H1 (cell line): Measurements from ENCODE around the gene RAB3B. TPM values are rescaled to one million over a fixed set of nuclear protein-coding genes. Genes with fewer than 3 reads are reported as not detected.

Experiments
- CTCF ChIA-PET: fragments of 300-600 bp; sonication (Branson Sonifier 250); formaldehyde crosslinking; loops from one replicate; lab custom pipeline; 2021; ENCODE audit not compliant: partially characterized antibody; lab: Charles Lee
- POLR2A ChIA-PET: fragments of 300-600 bp; sonication (Branson Sonifier 250); formaldehyde crosslinking; loops from one replicate; lab custom pipeline; 2021; ENCODE audit warnings: inconsistent platforms; ENCODE audit not compliant: partially characterized antibody; lab: Charles Lee
- DNase-seq, 2 experiments: peaks; one replicate each; pipeline versions ENCODE4 v3.0.0 to v3.0.0-alpha.2; 2010 to 2022; ENCODE audit warnings: low spot score in 2 of 2, low read depth in 1 of 2, mixed read lengths in 1 of 2
- FAIRE-seq: peaks from 2 replicates; lab custom pipeline; 2011; peaks lifted over from hg19 to GRCh38; lab: Jason Lieb, UNC
- H2AFZ ChIP-seq: 2 replicates; pipeline ENCODE4 v1.8.1; 2012; ENCODE audit warnings: low read length, inconsistent platforms
- H2AK5ac ChIP-seq: 2 replicates; pipeline ENCODE4 v1.6.1; 2013; ENCODE audit warnings: low read depth, low read length
- H2BK120ac ChIP-seq: replicated peaks from 2 replicates; pipeline ENCODE3; 2013; ENCODE audit warnings: low read depth, low read length, inconsistent platforms
- H2BK12ac ChIP-seq: 2 replicates; pipeline ENCODE4 v1.6.1; 2013; ENCODE audit warnings: low read depth, low read length
- H2BK15ac ChIP-seq: 2 replicates; pipeline ENCODE4 v1.6.1; 2013; ENCODE audit warnings: low read length
- H2BK20ac ChIP-seq: 2 replicates; pipeline ENCODE4 v1.6.1; 2013; ENCODE audit warnings: low read length
- H2BK5ac ChIP-seq: 2 replicates; pipeline ENCODE4 v1.6.1; 2013; ENCODE audit warnings: low read depth, low read length
- H3K14ac ChIP-seq: 2 replicates; pipeline ENCODE4 v1.6.1; 2013; ENCODE audit warnings: inconsistent platforms; ENCODE audit not compliant: insufficient read length
- H3K18ac ChIP-seq: 2 replicates; pipeline ENCODE4 v1.6.1; 2013; ENCODE audit warnings: low read length; ENCODE audit errors: extremely low read depth
- H3K23ac ChIP-seq: 2 replicates; pipeline ENCODE4 v1.6.1; 2013; ENCODE audit warnings: inconsistent platforms; ENCODE audit not compliant: insufficient read length
- H3K23me2 ChIP-seq: 2 replicates; pipeline ENCODE4 v1.6.1; 2013; ENCODE audit warnings: low read depth, low read length
- H3K27ac ChIP-seq: 2 replicates; pipeline ENCODE4 v1.6.1; 2011; ENCODE audit warnings: low read depth, low read length, inconsistent platforms
- H3K27me3 ChIP-seq, 4 experiments: replicated peaks in 1 of 4; 1 replicate in 1 of 4; 2 replicates in 3 of 4; pipeline versions ENCODE4 v1.6.1 to v1.8.1; 2011 to 2013; ENCODE audit warnings: low read length in 3 of 4, mild to moderate bottlenecking in 3 of 4, inconsistent platforms in 2 of 4, mixed read lengths in 2 of 4, moderate library complexity in 1 of 4; ENCODE audit not compliant: control insufficient read depth in 3 of 4, insufficient read depth in 3 of 4; ENCODE audit errors: extremely low read depth in 1 of 4
- H3K36me3 ChIP-seq, 4 experiments: 2 replicates each; pipeline versions ENCODE4 v1.6.1 to v1.8.1; 2011 to 2013; ENCODE audit warnings: mild to moderate bottlenecking in 4 of 4, low read length in 3 of 4, moderate library complexity in 2 of 4, control low read depth in 1 of 4, inconsistent platforms in 1 of 4; ENCODE audit not compliant: insufficient read depth in 4 of 4, control insufficient read depth in 2 of 4
- H3K4ac ChIP-seq: replicated peaks from 2 replicates; pipeline ENCODE3; 2013; ENCODE audit warnings: low read length, low read depth, mixed read lengths, inconsistent platforms; ENCODE audit not compliant: insufficient read length
- H3K4me1 ChIP-seq, 4 experiments: replicated peaks in 1 of 4; 1 replicate in 1 of 4; 2 replicates in 3 of 4; pipeline versions ENCODE4 v1.6.1 to v1.8.1; 2011 to 2013; ENCODE audit warnings: low read length in 3 of 4, inconsistent platforms in 2 of 4, mixed read lengths in 1 of 4; ENCODE audit not compliant: insufficient read depth in 4 of 4, control insufficient read depth in 3 of 4
- H3K4me2 ChIP-seq, 2 experiments: 2 replicates each; pipeline versions ENCODE4 v1.6.1 to v1.8.1; 2011 to 2013; ENCODE audit warnings: low read depth in 2 of 2, low read length in 2 of 2, control low read depth in 1 of 2, inconsistent platforms in 1 of 2, mild to moderate bottlenecking in 1 of 2; ENCODE audit not compliant: insufficient read depth in 1 of 2
- H3K4me3 ChIP-seq, 4 experiments: fragments of 200-600, 300-600 bp in 1 of 4; sonication (generic), shearing (Covaris generic), sonication (Bioruptor Twin) in 1 of 4; 2 replicates each; pipeline versions ENCODE4 v1.5.1 to v1.8.1; 2011 to 2016; ENCODE audit warnings: low read length in 4 of 4, low read depth in 3 of 4, control low read depth in 2 of 4, inconsistent platforms in 2 of 4, mild to moderate bottlenecking in 2 of 4, mixed read lengths in 1 of 4, moderate library complexity in 1 of 4; ENCODE audit not compliant: insufficient read depth in 2 of 4; ENCODE audit errors: extremely low read depth in 1 of 4
- H3K56ac ChIP-seq: replicated peaks from 2 replicates; pipeline ENCODE3; 2013; ENCODE audit warnings: low read depth, mild to moderate bottlenecking, mixed read lengths, low read length, inconsistent platforms; ENCODE audit not compliant: insufficient read length
- H3K79me1 ChIP-seq: 2 replicates; pipeline ENCODE4 v1.6.1; 2013; ENCODE audit warnings: low read depth, low read length, control low read depth
- H3K79me2 ChIP-seq, 2 experiments: 2 replicates each; pipeline versions ENCODE4 v1.6.1 to v1.8.1; 2012 to 2013; ENCODE audit warnings: low read length in 2 of 2, mild to moderate bottlenecking in 2 of 2, inconsistent platforms in 1 of 2; ENCODE audit not compliant: insufficient read depth in 2 of 2, control insufficient read depth in 1 of 2
- H3K9ac ChIP-seq, 4 experiments: replicated peaks in 1 of 4; 1 replicate in 1 of 4; 2 replicates in 3 of 4; pipeline versions ENCODE4 v1.6.1 to v1.8.1; 2011 to 2013; ENCODE audit warnings: low read depth in 3 of 4, low read length in 3 of 4, control low read depth in 2 of 4, mild to moderate bottlenecking in 2 of 4, moderate library complexity in 2 of 4, inconsistent platforms in 1 of 4; ENCODE audit errors: extremely low read depth in 1 of 4
- H3K9me3 ChIP-seq, 2 experiments: 2 replicates each; pipeline versions ENCODE4 v1.6.1 to v1.8.1; 2012 to 2013; ENCODE audit warnings: mild to moderate bottlenecking in 2 of 2, moderate library complexity in 2 of 2, control low read depth in 1 of 2, inconsistent platforms in 1 of 2, low read depth in 1 of 2, low read length in 1 of 2, mixed read lengths in 1 of 2; ENCODE audit not compliant: insufficient read depth in 2 of 2
- H4K20me1 ChIP-seq, 2 experiments: replicated peaks in 1 of 2; 2 replicates each; pipeline versions ENCODE3 to v1.8.1; 2011 to 2013; ENCODE audit warnings: inconsistent platforms in 2 of 2, low read length in 2 of 2, mild to moderate bottlenecking in 1 of 2; ENCODE audit not compliant: insufficient read depth in 2 of 2, control insufficient read depth in 1 of 2
- H4K5ac ChIP-seq: 2 replicates; pipeline ENCODE4 v1.6.1; 2013; ENCODE audit warnings: low read length, low read depth, mixed read lengths, inconsistent platforms; ENCODE audit not compliant: insufficient read length
- H4K8ac ChIP-seq: 2 replicates; pipeline ENCODE4 v1.8.0; 2013; ENCODE audit warnings: mild to moderate bottlenecking, moderate library complexity, low read length, inconsistent platforms; ENCODE audit not compliant: insufficient read depth; ENCODE audit errors: extremely low read depth
- H4K91ac ChIP-seq: replicated peaks from 2 replicates; pipeline ENCODE3; 2013; ENCODE audit warnings: low read length, mixed read lengths, inconsistent platforms; ENCODE audit not compliant: insufficient read length
- ASH2L ChIP-seq: fragments of 200-600, 300-600 bp; sonication (generic); IDR thresholded peaks from one replicate; pipeline ENCODE4 v1.7.1; 2017; ENCODE audit warnings: low read length
- BCL11A ChIP-seq, 2 experiments: IDR thresholded peaks; one replicate each; pipeline ENCODE4 v1.6.1; 2011; ENCODE audit warnings: low read depth in 2 of 2, low read length in 2 of 2, mild to moderate bottlenecking in 2 of 2
- CBX5 ChIP-seq: fragments of 300-800, 300-1000 bp; sonication (generic); IDR thresholded peaks from 2 replicates; pipeline ENCODE4 v1.7.1; 2016; ENCODE audit warnings: antibody characterized with exemption, low read length, low read depth
- CBX8 ChIP-seq: fragments of 300-800, 300-1000 bp; sonication (generic); IDR thresholded peaks from 2 replicates; pipeline ENCODE4 v1.7.1; 2016; ENCODE audit warnings: low read depth, low read length, borderline replicate concordance
- CREB1 ChIP-seq: IDR thresholded peaks from 2 replicates; pipeline ENCODE4 v1.6.1; 2012; ENCODE audit warnings: inconsistent platforms
- EGR1 ChIP-seq: IDR thresholded peaks from 2 replicates; pipeline ENCODE4 v1.6.1; 2011; ENCODE audit warnings: low read depth, low read length, borderline replicate concordance
- GABPA ChIP-seq: IDR thresholded peaks from 2 replicates; pipeline ENCODE4 v1.6.1; 2011; ENCODE audit warnings: mild to moderate bottlenecking, low read length, moderate library complexity, borderline replicate concordance; ENCODE audit not compliant: insufficient read depth
- KDM1A ChIP-seq: fragments of 200-600, 300-600 bp; sonication (generic); IDR thresholded peaks from 2 replicates; pipeline ENCODE4 v1.7.1; 2016; ENCODE audit warnings: mild to moderate bottlenecking, low read length, borderline replicate concordance
- PHF8 ChIP-seq: fragments of 200-600 bp; sonication (generic); conservative IDR thresholded peaks from 2 replicates; pipeline ENCODE4 v1.7.1; 2012; ENCODE audit warnings: low read depth, mild to moderate bottlenecking, inconsistent platforms, low read length, moderate library complexity
- POLR2AphosphoS5 ChIP-seq: IDR thresholded peaks from 2 replicates; pipeline ENCODE4 v1.6.1; 2011; ENCODE audit warnings: low read depth, low read length
- SRF ChIP-seq: IDR thresholded peaks from 2 replicates; pipeline ENCODE4 v1.6.1; 2011; ENCODE audit warnings: mild to moderate bottlenecking, low read depth, low read length, moderate library complexity
- YY1 ChIP-seq: IDR thresholded peaks from 2 replicates; pipeline ENCODE4 v1.6.1; 2011; ENCODE audit warnings: low read depth, mild to moderate bottlenecking, low read length
- ZNF274 ChIP-seq: IDR thresholded peaks from 2 replicates; pipeline ENCODE4 v1.7.0; 2012; ENCODE audit warnings: low read length, borderline replicate concordance; ENCODE audit errors: extremely low read depth
- polyA plus RNA-seq, 7 experiments: library from polyadenylated mRNA; depleted of rRNA in 3 of 7; stranded (reverse) in 5 of 7; unstranded in 2 of 7; fragments of >200 nt in 5 of 7; fragments of 200-250 nt in 2 of 7; gene quantifications; 1 replicate in 5 of 7; 2 replicates in 1 of 7; 4 replicates in 1 of 7; pipeline versions ENCODE4 v1.2.1 to v1.2.3, GENCODE V29; 2011 to 2013; ENCODE audit warnings: missing spikeins in 2 of 7, mixed read lengths in 2 of 7
- total RNA-seq: library from RNA; stranded (reverse); fragmentation: NEBNext Ultra II Directional; extraction: Animal tissue kit (Norgen Biotek cat#: 25700); gene quantifications from 2 replicates; pipeline ENCODE4 v1.2.1, GENCODE V29; 2021
- TF ChIP-seq, protein P1 (sequence below), 3 experiments: IDR thresholded peaks; 1 replicate in 2 of 3; 2 replicates in 1 of 3; pipeline versions ENCODE4 v1.5.1 to v1.6.1; 2011; ENCODE audit warnings: low read length in 3 of 3, mild to moderate bottlenecking in 3 of 3, inconsistent platforms in 2 of 3, low read depth in 1 of 3, moderate library complexity in 1 of 3; ENCODE audit not compliant: insufficient read depth in 1 of 3; ENCODE audit errors: control extremely low read depth in 1 of 3

The RAB3B gene
- total and polyA plus RNA-seq, 2 of the 8 experiments (the other 6 are each of a cell fraction or from before 2014, with no cell fraction given), result 12.5 to 36.8 TPM

DNA sequence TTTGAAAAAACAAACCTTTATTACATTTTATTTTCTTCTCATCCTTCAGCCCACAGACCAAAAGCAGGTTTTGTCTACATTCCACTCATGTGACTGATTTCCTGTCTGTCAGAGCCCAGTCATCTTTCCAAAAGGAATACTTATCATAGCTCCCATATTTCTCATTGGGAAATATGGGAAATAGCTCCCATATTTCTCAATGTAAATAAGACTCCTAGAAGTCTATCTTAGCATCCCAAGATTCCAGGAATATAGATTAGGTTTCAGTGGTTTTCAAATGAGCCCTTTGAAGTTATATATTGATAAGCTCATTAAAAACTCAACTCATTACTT, 92.8 kb downstream of the RAB3B start:
- Histone ChIP-seq H4K20me1 (no peaks in the 10 kb centered on the region), H3K9ac (no peak overlapping the region), H3K4me3 (no peak overlapping the region), H3K36me3 (no peaks in the 10 kb centered on the region), H2BK15ac (no peak overlapping the region), H4K91ac (no peak overlapping the region), H3K27ac (no peak overlapping the region), H3K27me3 (no peaks in the 10 kb centered on the region), H3K14ac (no peak overlapping the region), H4K8ac (no peak overlapping the region), H3K79me1 (no peaks in the 10 kb centered on the region), H3K9me3 (no peaks in the 10 kb centered on the region), H2AFZ (no peak overlapping the region), H3K56ac (no peak overlapping the region), H3K23ac (no peak overlapping the region), H3K18ac (no peak overlapping the region), H3K23me2 (no peaks in the 10 kb centered on the region), H3K4me1 (no peaks in the 10 kb centered on the region), H2BK5ac (no peak overlapping the region), H3K79me2 (no peaks in the 10 kb centered on the region), H2BK120ac (no peak overlapping the region), H3K4me2 (no peak overlapping the region), H4K5ac (no peak overlapping the region), H2AK5ac (no peak overlapping the region), H2BK12ac (no peak overlapping the region), H3K4ac (no peak overlapping the region), H2BK20ac (no peak overlapping the region)
- CTCF ChIA-PET, result interaction anchor here (0.8 to 4.3 kb wide), 33 partner anchors 9 to 174 kb away, joined by 3 to 84 read pairs (median 5); partner anchors contain the start of gene TXNDC12
- DNase-seq (no peak), FAIRE-seq (no peak)
- POLR2A ChIA-PET, result interaction anchor here (0.8 to 2.1 kb wide), 5 partner anchors 26 to 157 kb away, joined by 3 to 6 read pairs (median 3); partner anchors contain the start of gene TXNDC12
- TF ChIP-seq EGR1 (no peak), POLR2AphosphoS5 (no peak), GABPA (no peak), ASH2L (no peak), YY1 (no peak), PHF8 (no peak), ZNF274 (no peak), CREB1 (no peak), CBX5 (no peak), SRF (no peak), CBX8 (no peak), BCL11A (IDR thresholded peaks at IDR 0.05; ENCODE audit: low read depth in 2 of 2, low read length in 2 of 2) (no peak), KDM1A (no peak)
- TF ChIP-seq, protein P1, sequence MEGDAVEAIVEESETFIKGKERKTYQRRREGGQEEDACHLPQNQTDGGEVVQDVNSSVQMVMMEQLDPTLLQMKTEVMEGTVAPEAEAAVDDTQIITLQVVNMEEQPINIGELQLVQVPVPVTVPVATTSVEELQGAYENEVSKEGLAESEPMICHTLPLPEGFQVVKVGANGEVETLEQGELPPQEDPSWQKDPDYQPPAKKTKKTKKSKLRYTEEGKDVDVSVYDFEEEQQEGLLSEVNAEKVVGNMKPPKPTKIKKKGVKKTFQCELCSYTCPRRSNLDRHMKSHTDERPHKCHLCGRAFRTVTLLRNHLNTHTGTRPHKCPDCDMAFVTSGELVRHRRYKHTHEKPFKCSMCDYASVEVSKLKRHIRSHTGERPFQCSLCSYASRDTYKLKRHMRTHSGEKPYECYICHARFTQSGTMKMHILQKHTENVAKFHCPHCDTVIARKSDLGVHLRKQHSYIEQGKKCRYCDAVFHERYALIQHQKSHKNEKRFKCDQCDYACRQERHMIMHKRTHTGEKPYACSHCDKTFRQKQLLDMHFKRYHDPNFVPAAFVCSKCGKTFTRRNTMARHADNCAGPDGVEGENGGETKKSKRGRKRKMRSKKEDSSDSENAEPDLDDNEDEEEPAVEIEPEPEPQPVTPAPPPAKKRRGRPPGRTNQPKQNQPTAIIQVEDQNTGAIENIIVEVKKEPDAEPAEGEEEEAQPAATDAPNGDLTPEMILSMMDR (IDR thresholded peaks at IDR 0.05; ENCODE audit: control extremely low read depth in 1 of 3, insufficient read depth in 1 of 3, low read depth in 1 of 3, low read length in 3 of 3), result no peak
